ENCODE measurements around the gene C6orf52.
"Not testable (repeated sequence)": the region's sequence is repeated elsewhere in the genome, so short reads cannot be mapped to it uniquely, and the experiment has no call there.

Gene C6orf52

GRCh38 chr6:10694302-10695085, at the start of gene C6orf52, which contains the start of gene PAK1IP1:
TSS of gene C6orf52 (minus strand) at chr6:10694616. CDS start at chr6:10687550, 7,066 bp downstream.
TSS of gene PAK1IP1 (plus strand) at chr6:10694972. CDS start at chr6:10694986, 14 bp downstream.
- DNase-seq (ENCODE audit: low read depth in 1 of 2, low spot score in 1 of 2): peak; percentile 81 to 84

- no peak for DNase-seq (ENCODE audit: low read depth in 1 of 2, low spot score in 1 of 2)
Observed at GRCh38 chr6:10743515-10743914, 49.1 kb upstream of the C6orf52 start.

GRCh38 chr6:10742251-10742650, 47.8 kb upstream of the C6orf52 start:
- no peak for DNase-seq (ENCODE audit: low read depth in 1 of 2, low spot score in 1 of 2)

GRCh38 chr6:10741643-10742042, 47.2 kb upstream of the C6orf52 start:
- DNase-seq (ENCODE audit: low read depth in 1 of 2, low spot score in 1 of 2): not testable (repeated sequence)

GRCh38 chr6:10740061-10740460, 45.6 kb upstream of the C6orf52 start:
- no peak for DNase-seq (ENCODE audit: low read depth in 1 of 2, low spot score in 1 of 2)

- no peak for DNase-seq (ENCODE audit: low read depth in 1 of 2, low spot score in 1 of 2)
Observed at GRCh38 chr6:10736731-10737130, 42.3 kb upstream of the C6orf52 start.

- DNase-seq (ENCODE audit: low read depth in 1 of 2, low spot score in 1 of 2): no peak
Observed at GRCh38 chr6:10733863-10734262, 39.4 kb upstream of the C6orf52 start.

- DNase-seq (ENCODE audit: low read depth in 1 of 2, low spot score in 1 of 2): no peak
Observed at GRCh38 chr6:10733151-10733715, 38.8 kb upstream of the C6orf52 start.

- no peak for DNase-seq (ENCODE audit: low read depth in 1 of 2, low spot score in 1 of 2)
Observed at GRCh38 chr6:10730254-10730653, 35.8 kb upstream of the C6orf52 start.

GRCh38 chr6:10725716-10726115, 31.3 kb upstream of the C6orf52 start:
- DNase-seq (ENCODE audit: low read depth in 1 of 2, low spot score in 1 of 2): no peak

- DNase-seq (ENCODE audit: low read depth in 1 of 2, low spot score in 1 of 2): no peak
Observed at GRCh38 chr6:10725044-10725443, 30.6 kb upstream of the C6orf52 start.

- no peak for DNase-seq (ENCODE audit: low read depth in 1 of 2, low spot score in 1 of 2)
Observed at GRCh38 chr6:10723567-10723881, 29.1 kb upstream of the C6orf52 start.

GRCh38 chr6:10722820-10723566, 28.6 kb upstream of the C6orf52 start, which contains the start of gene TMEM14C:
TSS of gene TMEM14C (plus strand) at chr6:10723070. CDS start at chr6:10724614, 1,544 bp downstream.
- peak; percentile 60 to 76 for DNase-seq (ENCODE audit: low read depth in 1 of 2, low spot score in 1 of 2)

- no peak for DNase-seq (ENCODE audit: low read depth in 1 of 2, low spot score in 1 of 2)
Observed at GRCh38 chr6:10722570-10722819, 28.1 kb upstream of the C6orf52 start.

GRCh38 chr6:10721850-10722569, 27.6 kb upstream of the C6orf52 start:
- DNase-seq (ENCODE audit: low read depth in 1 of 2, low spot score in 1 of 2): no peak

- not testable (repeated sequence) for DNase-seq (ENCODE audit: low read depth in 1 of 2, low spot score in 1 of 2)
Observed at GRCh38 chr6:10720960-10721849, 26.8 kb upstream of the C6orf52 start.

GRCh38 chr6:10720265-10720959, 26.0 kb upstream of the C6orf52 start:
- DNase-seq (ENCODE audit: low read depth in 1 of 2, low spot score in 1 of 2): peak; percentile 33 to 49

- DNase-seq (ENCODE audit: low read depth in 1 of 2, low spot score in 1 of 2): no peak
Observed at GRCh38 chr6:10719964-10720264, 25.5 kb upstream of the C6orf52 start.

- DNase-seq (ENCODE audit: low read depth in 1 of 2, low spot score in 1 of 2): no peak
Observed at GRCh38 chr6:10719296-10719963, 25.0 kb upstream of the C6orf52 start.

GRCh38 chr6:10713962-10714361, 19.5 kb upstream of the C6orf52 start:
- no peak for DNase-seq (ENCODE audit: low read depth in 1 of 2, low spot score in 1 of 2)
